ENCODE data around the gene CD81.
"Not testable (repeated sequence)": the region's sequence is repeated elsewhere in the genome, so short reads cannot be mapped to it uniquely, and the experiment has no call there.

Gene CD81

GRCh38 chr11:2357651-2358050 is 19.5 kb upstream of the CD81 start:
- not testable (repeated sequence) for DNase-seq

- DNase-seq, result no peak
Observed at GRCh38 chr11:2358754-2359442, 18.2 kb upstream of the CD81 start.

- DNase-seq, result no peak
Observed at GRCh38 chr11:2359557-2359956, 17.6 kb upstream of the CD81 start.

GRCh38 chr11:2360081-2360642 is 16.9 kb upstream of the CD81 start:
- no peak for DNase-seq

- DNase-seq, result no peak
Observed at GRCh38 chr11:2361565-2361964, 15.5 kb upstream of the CD81 start.

- no peak for DNase-seq
Observed at GRCh38 chr11:2362414-2362813, 14.7 kb upstream of the CD81 start.

- DNase-seq, result no peak
Observed at GRCh38 chr11:2363130-2363529, 14.0 kb upstream of the CD81 start.

GRCh38 chr11:2363577-2364370 is 13.3 kb upstream of the CD81 start:
- no peak for DNase-seq

GRCh38 chr11:2364386-2364785 is 12.7 kb upstream of the CD81 start:
- DNase-seq, result not testable (repeated sequence)

- no peak for DNase-seq
Observed at GRCh38 chr11:2365571-2366210, 11.4 kb upstream of the CD81 start.

GRCh38 chr11:2366276-2366675 is 10.8 kb upstream of the CD81 start:
- no peak for DNase-seq

- no peak for DNase-seq
Observed at GRCh38 chr11:2366733-2367132, 10.4 kb upstream of the CD81 start.

GRCh38 chr11:2367266-2368160 is 9.6 kb upstream of the CD81 start:
- no peak for DNase-seq

GRCh38 chr11:2368178-2368850 is 8.8 kb upstream of the CD81 start:
- DNase-seq, result no peak

- no peak for DNase-seq
Observed at GRCh38 chr11:2368851-2369180, 8.3 kb upstream of the CD81 start.

GRCh38 chr11:2369320-2369719 is 7.8 kb upstream of the CD81 start:
- no peak for DNase-seq

- DNase-seq, result no peak
Observed at GRCh38 chr11:2369896-2370295, 7.2 kb upstream of the CD81 start.

GRCh38 chr11:2374456-2375201 is 2.5 kb upstream of the CD81 start:
- no peak for DNase-seq

GRCh38 chr11:2375341-2375853 is 1.7 kb upstream of the CD81 start:
- no peak for DNase-seq

GRCh38 chr11:2375964-2376551 is 1.1 kb upstream of the CD81 start:
- DNase-seq, result no peak
